ENCODE measurements around the gene DNAJC12.
"Not testable (repeated sequence)": the region's sequence is repeated elsewhere in the genome, so short reads cannot be mapped to it uniquely, and the experiment has no call there.

The DNAJC12 gene

GRCh38 chr10:67837541-67838314 is at the start of gene DNAJC12:
Gene DNAJC12 (minus strand): TSS chr10:67838188. CDS start chr10:67838011, 177 bp downstream.
- DNase-seq (ENCODE audit: low read depth in 1 of 2, low spot score in 1 of 2), result no peak

GRCh38 chr10:67884842-67885670 is 47.1 kb upstream of the DNAJC12 start:
- DNase-seq (ENCODE audit: low read depth in 1 of 2, low spot score in 1 of 2), result peak; percentile 51 to 61

- DNase-seq (ENCODE audit: low read depth in 1 of 2, low spot score in 1 of 2), result peak; percentile 83 to 88
Observed at GRCh38 chr10:67884313-67884841, 46.4 kb upstream of the DNAJC12 start, which contains the start of gene SIRT1. Gene SIRT1 (plus strand): TSS chr10:67884656. CDS start chr10:67884722, 66 bp downstream.

- DNase-seq (ENCODE audit: low read depth in 1 of 2, low spot score in 1 of 2), result no peak
Observed at GRCh38 chr10:67883710-67884312, 45.8 kb upstream of the DNAJC12 start.

GRCh38 chr10:67878133-67878532 is 40.1 kb upstream of the DNAJC12 start:
- no peak for DNase-seq (ENCODE audit: low read depth in 1 of 2, low spot score in 1 of 2)

GRCh38 chr10:67877421-67877820 is 39.4 kb upstream of the DNAJC12 start:
- DNase-seq (ENCODE audit: low read depth in 1 of 2, low spot score in 1 of 2), result not testable (repeated sequence)

- DNase-seq (ENCODE audit: low read depth in 1 of 2, low spot score in 1 of 2), result no peak
Observed at GRCh38 chr10:67875340-67876238, 37.6 kb upstream of the DNAJC12 start.

GRCh38 chr10:67869996-67870395 is 32.0 kb upstream of the DNAJC12 start:
- no peak for DNase-seq (ENCODE audit: low read depth in 1 of 2, low spot score in 1 of 2)

- DNase-seq (ENCODE audit: low read depth in 1 of 2, low spot score in 1 of 2), result no peak
Observed at GRCh38 chr10:67868132-67868531, 30.1 kb upstream of the DNAJC12 start.

GRCh38 chr10:67864607-67865371 is 26.8 kb upstream of the DNAJC12 start:
- DNase-seq (ENCODE audit: low read depth in 1 of 2, low spot score in 1 of 2), result no peak

- no peak for DNase-seq (ENCODE audit: low read depth in 1 of 2, low spot score in 1 of 2)
Observed at GRCh38 chr10:67863094-67863493, 25.1 kb upstream of the DNAJC12 start.

- DNase-seq (ENCODE audit: low read depth in 1 of 2, low spot score in 1 of 2), result no peak
Observed at GRCh38 chr10:67861750-67862432, 23.9 kb upstream of the DNAJC12 start.

GRCh38 chr10:67858971-67859370 is 21.0 kb upstream of the DNAJC12 start:
- no peak for DNase-seq (ENCODE audit: low read depth in 1 of 2, low spot score in 1 of 2)

- no peak for DNase-seq (ENCODE audit: low read depth in 1 of 2, low spot score in 1 of 2)
Observed at GRCh38 chr10:67853512-67853911, 15.5 kb upstream of the DNAJC12 start.

GRCh38 chr10:67852761-67853160 is 14.8 kb upstream of the DNAJC12 start:
- no peak for DNase-seq (ENCODE audit: low read depth in 1 of 2, low spot score in 1 of 2)

- DNase-seq (ENCODE audit: low read depth in 1 of 2, low spot score in 1 of 2), result no peak
Observed at GRCh38 chr10:67851186-67851585, 13.2 kb upstream of the DNAJC12 start.

GRCh38 chr10:67849331-67850011 is 11.5 kb upstream of the DNAJC12 start:
- DNase-seq (ENCODE audit: low read depth in 1 of 2, low spot score in 1 of 2), result peak; percentile 86 to 91

GRCh38 chr10:67843284-67843683 is 5.3 kb upstream of the DNAJC12 start:
- no peak for DNase-seq (ENCODE audit: low read depth in 1 of 2, low spot score in 1 of 2)

Measured in activated CD4-positive, alpha-beta T cell treated with anti-CD3 and anti-CD28 coated beads, Interleukin-2, amount 50 U/mL, for 24 hours (primary cell).